K562 treated with DMSO at 1 percent for 48 hours (cell line): ENCODE data around the gene EPB41L4A. TPM values are rescaled to one million over a fixed set of nuclear protein-coding genes. Genes with fewer than 3 reads are reported as not detected.

Experiments used
- total RNA-seq: library from RNA; unstranded; fragments of 300-600 nt; gene quantifications from 2 replicates; pipeline ENCODE4 v1.2.3, GENCODE V29; 2022; ENCODE audit warnings: low replicate concordance; ENCODE audit errors: extremely low read depth

Gene EPB41L4A
- not detected in 2 replicates for total RNA-seq

GRCh38 chr5:112419164-112419985 lies at the start of gene EPB41L4A:
Gene EPB41L4A (minus strand): TSS chr5:112419277. CDS start chr5:112419039, 238 bp downstream.

